ENCODE results near the gene TWF2.

The TWF2 gene

GRCh38 chr3:52240886-52241370, 2.0 kb upstream of the TWF2 start:
- Histone ChIP-seq H3K36me3 (ENCODE audit: control insufficient read depth, insufficient read depth, low read length) (no peaks in the 10 kb centered on the region), H3K4me3 (ENCODE audit: low read depth, low read length) (no peak overlapping the region), H3K9me3 (ENCODE audit: control insufficient read depth, low read length) (no peaks in the 10 kb centered on the region), H2AFZ (no peak overlapping the region), H3K4me2 (ENCODE audit: low read length) (no peak overlapping the region), H3K27me3 (ENCODE audit: control insufficient read depth, insufficient read depth, low read length) (no peaks in the 10 kb centered on the region), H3K9ac (no peak overlapping the region), H3K4me1 (peaks cover 18% of the 10 kb centered on the region), H3K79me2 (no peaks in the 10 kb centered on the region), H3K27ac (no peak overlapping the region)
- TF ChIP-seq CTCF (IDR thresholded peaks at IDR 0.05) = no peak

GRCh38 chr3:52240059-52240885, 1.3 kb upstream of the TWF2 start:
- no peaks in the 10 kb centered on the region for H3K79me2 ChIP-seq
- no peak overlapping the region for H2AFZ ChIP-seq
- peaks cover 18% of the 10 kb centered on the region for H3K4me1 ChIP-seq
- no peak for TF ChIP-seq CTCF (IDR thresholded peaks at IDR 0.05)
- H3K4me3 ChIP-seq (ENCODE audit: low read depth, low read length) = peak overlapping the region; percentile 92
- no peaks in the 10 kb centered on the region for H3K36me3 ChIP-seq (ENCODE audit: control insufficient read depth, insufficient read depth, low read length)
- H3K4me2 ChIP-seq (ENCODE audit: low read length) = peak overlapping the region; percentile 97
- no peaks in the 10 kb centered on the region for H3K9me3 ChIP-seq (ENCODE audit: control insufficient read depth, low read length)
- no peak overlapping the region for H3K27ac ChIP-seq
- no peaks in the 10 kb centered on the region for H3K27me3 ChIP-seq (ENCODE audit: control insufficient read depth, insufficient read depth, low read length)
- H3K9ac ChIP-seq = no peak overlapping the region

- H3K4me1 ChIP-seq = peaks cover 18% of the 10 kb centered on the region
- TF ChIP-seq CTCF (IDR thresholded peaks at IDR 0.05) = no peak
- peak overlapping the region; percentile 78 for H3K27ac ChIP-seq
- no peaks in the 10 kb centered on the region for H3K79me2 ChIP-seq
- no peak overlapping the region for H3K9ac ChIP-seq
- no peaks in the 10 kb centered on the region for H3K36me3 ChIP-seq (ENCODE audit: control insufficient read depth, insufficient read depth, low read length)
- peak overlapping the region; percentile 92 for H3K4me3 ChIP-seq (ENCODE audit: low read depth, low read length)
- H2AFZ ChIP-seq = peak overlapping the region; percentile 98
- no peaks in the 10 kb centered on the region for H3K9me3 ChIP-seq (ENCODE audit: control insufficient read depth, low read length)
- H3K27me3 ChIP-seq (ENCODE audit: control insufficient read depth, insufficient read depth, low read length) = no peaks in the 10 kb centered on the region
- peak overlapping the region; percentile 97 for H3K4me2 ChIP-seq (ENCODE audit: low read length)
These were observed 681 bp downstream of the TWF2 start for GRCh38 chr3:52238193-52238760.

GRCh38 chr3:52237657-52238172, 1.2 kb downstream of the TWF2 start:
- Histone ChIP-seq H3K4me3 (ENCODE audit: low read depth, low read length) (peak overlapping the region; percentile 92), H3K4me1 (peaks cover 18% of the 10 kb centered on the region), H3K27me3 (ENCODE audit: control insufficient read depth, insufficient read depth, low read length) (no peaks in the 10 kb centered on the region), H3K79me2 (no peaks in the 10 kb centered on the region), H3K36me3 (ENCODE audit: control insufficient read depth, insufficient read depth, low read length) (no peaks in the 10 kb centered on the region), H3K27ac (peak overlapping the region; percentile 78), H3K4me2 (ENCODE audit: low read length) (peak overlapping the region; percentile 97), H2AFZ (peak overlapping the region; percentile 98), H3K9me3 (ENCODE audit: control insufficient read depth, low read length) (no peaks in the 10 kb centered on the region), H3K9ac (no peak overlapping the region)
- TF ChIP-seq CTCF (IDR thresholded peaks at IDR 0.05) = no peak
